Fibroblast of lung (primary cell): ENCODE data around the gene SGMS2.

Experiments used
- EZH2 ChIP-seq: IDR thresholded peaks from 2 replicates; pipeline ENCODE4 v1.5.1; 2012; ENCODE audit warnings: low read length, control low read depth, mild to moderate bottlenecking; ENCODE audit errors: missing control alignments
- TF ChIP-seq, protein P1 (sequence below), 2 donors: IDR thresholded peaks in 1 of 2; conservative IDR thresholded peaks in 1 of 2; 1 replicate in 1 of 2; 2 replicates in 1 of 2; pipeline ENCODE4 v1.5.1; 2011 to 2012; ENCODE audit warnings: low read length in 2 of 2, control low read depth in 1 of 2, inconsistent platforms in 1 of 2, low read depth in 1 of 2, mild to moderate bottlenecking in 1 of 2

DNA sequence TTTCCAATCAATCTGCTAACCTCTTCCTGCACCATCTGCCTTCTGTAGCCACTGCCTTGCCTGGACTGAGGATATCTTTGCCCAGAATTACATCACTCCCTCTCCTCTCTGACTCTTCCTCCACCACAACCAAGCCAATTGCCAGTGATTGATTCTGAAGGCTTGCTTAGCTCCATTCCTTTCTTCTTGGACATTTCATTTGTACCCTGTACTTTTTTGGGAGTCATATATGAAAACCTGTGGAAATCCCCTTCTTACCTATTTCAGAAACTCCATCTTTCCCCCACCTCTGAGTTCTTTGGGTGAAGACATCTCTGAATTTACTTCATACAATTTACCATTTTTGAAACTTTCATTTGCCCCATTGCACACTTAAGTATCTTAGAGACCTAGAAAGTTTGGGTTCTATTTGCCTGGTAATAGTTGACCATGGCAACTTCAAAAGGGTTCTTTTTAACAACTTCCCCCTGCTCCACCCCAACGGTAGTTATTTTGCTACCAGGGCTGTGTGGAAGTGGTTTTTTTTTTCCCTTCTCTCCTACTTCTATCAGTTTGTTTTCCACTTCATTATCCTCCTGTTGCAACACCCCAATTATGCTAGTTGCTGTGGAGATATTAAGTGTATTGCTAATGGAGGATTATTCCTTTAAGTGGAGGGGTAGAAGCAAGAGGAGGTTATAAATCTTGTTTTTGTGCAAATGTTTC lies 14.3 kb downstream of the SGMS2 start:
- TF ChIP-seq, protein P1, sequence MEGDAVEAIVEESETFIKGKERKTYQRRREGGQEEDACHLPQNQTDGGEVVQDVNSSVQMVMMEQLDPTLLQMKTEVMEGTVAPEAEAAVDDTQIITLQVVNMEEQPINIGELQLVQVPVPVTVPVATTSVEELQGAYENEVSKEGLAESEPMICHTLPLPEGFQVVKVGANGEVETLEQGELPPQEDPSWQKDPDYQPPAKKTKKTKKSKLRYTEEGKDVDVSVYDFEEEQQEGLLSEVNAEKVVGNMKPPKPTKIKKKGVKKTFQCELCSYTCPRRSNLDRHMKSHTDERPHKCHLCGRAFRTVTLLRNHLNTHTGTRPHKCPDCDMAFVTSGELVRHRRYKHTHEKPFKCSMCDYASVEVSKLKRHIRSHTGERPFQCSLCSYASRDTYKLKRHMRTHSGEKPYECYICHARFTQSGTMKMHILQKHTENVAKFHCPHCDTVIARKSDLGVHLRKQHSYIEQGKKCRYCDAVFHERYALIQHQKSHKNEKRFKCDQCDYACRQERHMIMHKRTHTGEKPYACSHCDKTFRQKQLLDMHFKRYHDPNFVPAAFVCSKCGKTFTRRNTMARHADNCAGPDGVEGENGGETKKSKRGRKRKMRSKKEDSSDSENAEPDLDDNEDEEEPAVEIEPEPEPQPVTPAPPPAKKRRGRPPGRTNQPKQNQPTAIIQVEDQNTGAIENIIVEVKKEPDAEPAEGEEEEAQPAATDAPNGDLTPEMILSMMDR (conservative IDR thresholded peaks at IDR 0.05 in 1 of 2, IDR thresholded peaks at IDR 0.05 in 1 of 2; ENCODE audit: low read depth in 1 of 2, low read length in 2 of 2): no peak
- TF ChIP-seq EZH2: no peak
